ENCODE measurements around the gene PSMG4. TPM values are rescaled to one million over a fixed set of nuclear protein-coding genes. Genes with fewer than 3 reads are reported as not detected.

Gene PSMG4
- total and polyA plus RNA-seq, 9 of the 15 experiments (the other 6 are each of a cell fraction or from before 2014, with no cell fraction given), result 12.9 to 185 (median 52.0) TPM

DNA sequence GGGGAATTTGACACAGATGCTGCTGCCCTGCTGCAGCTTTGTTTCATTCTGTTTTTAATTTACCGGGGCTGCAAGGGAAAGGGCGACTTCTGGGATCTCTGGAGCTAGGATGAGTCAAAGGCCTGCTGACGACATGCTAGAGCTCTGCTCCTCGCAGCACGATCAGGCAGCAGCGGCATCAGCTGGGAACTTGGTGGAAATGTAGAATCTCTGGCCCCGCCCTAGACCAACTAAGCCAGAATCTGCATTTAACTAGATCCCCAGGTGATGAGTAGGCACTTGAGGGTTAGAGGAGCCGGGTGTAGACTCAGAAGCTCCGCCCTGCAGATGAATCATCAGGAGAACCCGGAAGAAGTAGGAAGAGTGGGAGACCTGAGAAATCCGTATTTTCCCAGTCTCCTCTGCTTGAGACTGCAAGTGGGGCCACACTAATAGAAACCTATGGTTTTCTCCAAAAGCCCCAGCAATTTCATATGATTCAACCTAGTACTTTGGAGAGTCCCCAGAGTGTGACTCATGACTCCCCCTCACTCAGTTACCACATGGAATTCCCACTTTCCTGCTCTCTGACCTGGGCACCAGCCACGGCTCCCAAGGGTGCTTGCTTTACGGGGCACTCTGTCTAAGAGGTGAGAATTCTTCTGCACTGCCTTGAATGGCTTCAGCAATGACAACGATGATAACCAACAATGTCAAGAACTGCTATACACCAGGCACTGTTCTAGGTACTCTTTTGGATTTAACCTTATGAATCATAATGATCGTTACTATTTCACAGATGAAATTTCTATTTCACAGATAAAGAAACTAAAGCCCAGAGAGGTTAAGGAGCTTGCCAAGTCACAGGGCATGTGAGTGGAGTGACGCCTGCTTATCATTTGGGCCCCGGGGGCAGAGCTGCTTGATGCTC lies 49.4 kb upstream of the PSMG4 start (continued):
- peak; percentile 86 to 91 for TF ChIP-seq RAD21 (CRISPR knock-in tag; conservative IDR thresholded peaks at IDR 0.05 in 1 of 2, IDR thresholded peaks at IDR 0.05 in 1 of 2)
- TF ChIP-seq FOXM1 (IDR thresholded peaks at IDR 0.05; ENCODE audit: low read depth), result no peak
- TF ChIP-seq FOXM1 (CRISPR knock-in tag; IDR thresholded peaks at IDR 0.05; ENCODE audit: low read depth), result no peak
- no peak for TF ChIP-seq ZNF175 (CRISPR knock-in tag; IDR thresholded peaks at IDR 0.05; ENCODE audit: low read depth)
- peak; percentile 6 to 49; a peak in 1 of 4 replicates for TF ChIP-seq HDAC1 (IDR thresholded peaks at IDR 0.05)
- no peak for TF ChIP-seq ZC3H4 (CRISPR knock-in tag; IDR thresholded peaks at IDR 0.05; ENCODE audit: borderline replicate concordance)
- TF ChIP-seq SMARCE1 (IDR thresholded peaks at IDR 0.05), result peak; percentile 86
- TF ChIP-seq, protein P1, sequence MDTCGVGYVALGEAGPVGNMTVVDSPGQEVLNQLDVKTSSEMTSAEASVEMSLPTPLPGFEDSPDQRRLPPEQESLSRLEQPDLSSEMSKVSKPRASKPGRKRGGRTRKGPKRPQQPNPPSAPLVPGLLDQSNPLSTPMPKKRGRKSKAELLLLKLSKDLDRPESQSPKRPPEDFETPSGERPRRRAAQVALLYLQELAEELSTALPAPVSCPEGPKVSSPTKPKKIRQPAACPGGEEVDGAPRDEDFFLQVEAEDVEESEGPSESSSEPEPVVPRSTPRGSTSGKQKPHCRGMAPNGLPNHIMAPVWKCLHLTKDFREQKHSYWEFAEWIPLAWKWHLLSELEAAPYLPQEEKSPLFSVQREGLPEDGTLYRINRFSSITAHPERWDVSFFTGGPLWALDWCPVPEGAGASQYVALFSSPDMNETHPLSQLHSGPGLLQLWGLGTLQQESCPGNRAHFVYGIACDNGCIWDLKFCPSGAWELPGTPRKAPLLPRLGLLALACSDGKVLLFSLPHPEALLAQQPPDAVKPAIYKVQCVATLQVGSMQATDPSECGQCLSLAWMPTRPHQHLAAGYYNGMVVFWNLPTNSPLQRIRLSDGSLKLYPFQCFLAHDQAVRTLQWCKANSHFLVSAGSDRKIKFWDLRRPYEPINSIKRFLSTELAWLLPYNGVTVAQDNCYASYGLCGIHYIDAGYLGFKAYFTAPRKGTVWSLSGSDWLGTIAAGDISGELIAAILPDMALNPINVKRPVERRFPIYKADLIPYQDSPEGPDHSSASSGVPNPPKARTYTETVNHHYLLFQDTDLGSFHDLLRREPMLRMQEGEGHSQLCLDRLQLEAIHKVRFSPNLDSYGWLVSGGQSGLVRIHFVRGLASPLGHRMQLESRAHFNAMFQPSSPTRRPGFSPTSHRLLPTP (IDR thresholded peaks at IDR 0.05; ENCODE audit: borderline replicate concordance, extremely low read depth, insufficient read length), result no peak
- no peak for TF ChIP-seq PTBP1 (IDR thresholded peaks at IDR 0.05; ENCODE audit: low read depth, low read length)
- no peak for TF ChIP-seq RBM39 (optimal IDR thresholded peaks at IDR 0.05; ENCODE audit: low read depth, low read length)
- TF ChIP-seq, protein P2, sequence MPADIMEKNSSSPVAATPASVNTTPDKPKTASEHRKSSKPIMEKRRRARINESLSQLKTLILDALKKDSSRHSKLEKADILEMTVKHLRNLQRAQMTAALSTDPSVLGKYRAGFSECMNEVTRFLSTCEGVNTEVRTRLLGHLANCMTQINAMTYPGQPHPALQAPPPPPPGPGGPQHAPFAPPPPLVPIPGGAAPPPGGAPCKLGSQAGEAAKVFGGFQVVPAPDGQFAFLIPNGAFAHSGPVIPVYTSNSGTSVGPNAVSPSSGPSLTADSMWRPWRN (IDR thresholded peaks at IDR 0.05; ENCODE audit: low read depth), result peak; percentile 8; the same call in 1 of the 2 replicates
- no peak for TF ChIP-seq KDM5B (IDR thresholded peaks at IDR 0.05; ENCODE audit: insufficient replicate concordance, low read depth, low read length)
- peak; percentile 95 for TF ChIP-seq JUN (IDR thresholded peaks at IDR 0.05; ENCODE audit: borderline replicate concordance, low read depth, low read length)
- no peak for TF ChIP-seq JUN (CRISPR knock-in tag; IDR thresholded peaks at IDR 0.05; ENCODE audit: borderline replicate concordance)
- TF ChIP-seq TAF9B (IDR thresholded peaks at IDR 0.05; ENCODE audit: partially characterized antibody), result peak; percentile 76
- no peak for TF ChIP-seq PHTF2 (CRISPR knock-in tag; IDR thresholded peaks at IDR 0.05)
- peak; percentile 58 for TF ChIP-seq FOS (IDR thresholded peaks at IDR 0.05; ENCODE audit: extremely low read depth, insufficient read length)
- no peak for TF ChIP-seq RBM34 (IDR thresholded peaks at IDR 0.05; ENCODE audit: borderline replicate concordance, insufficient read depth, low read length)
- TF ChIP-seq RBM25 (IDR thresholded peaks at IDR 0.05; ENCODE audit: low read depth, low read length, severe bottlenecking), result no peak
- peak; percentile 90 for TF ChIP-seq ZNF316 (IDR thresholded peaks at IDR 0.05)
- TF ChIP-seq, protein P3, sequence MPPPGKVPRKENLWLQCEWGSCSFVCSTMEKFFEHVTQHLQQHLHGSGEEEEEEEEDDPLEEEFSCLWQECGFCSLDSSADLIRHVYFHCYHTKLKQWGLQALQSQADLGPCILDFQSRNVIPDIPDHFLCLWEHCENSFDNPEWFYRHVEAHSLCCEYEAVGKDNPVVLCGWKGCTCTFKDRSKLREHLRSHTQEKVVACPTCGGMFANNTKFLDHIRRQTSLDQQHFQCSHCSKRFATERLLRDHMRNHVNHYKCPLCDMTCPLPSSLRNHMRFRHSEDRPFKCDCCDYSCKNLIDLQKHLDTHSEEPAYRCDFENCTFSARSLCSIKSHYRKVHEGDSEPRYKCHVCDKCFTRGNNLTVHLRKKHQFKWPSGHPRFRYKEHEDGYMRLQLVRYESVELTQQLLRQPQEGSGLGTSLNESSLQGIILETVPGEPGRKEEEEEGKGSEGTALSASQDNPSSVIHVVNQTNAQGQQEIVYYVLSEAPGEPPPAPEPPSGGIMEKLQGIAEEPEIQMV (tag; conservative IDR thresholded peaks at IDR 0.05; ENCODE audit: low read depth), result peak; percentile 63; the same call in 1 of the 2 replicates
- TF ChIP-seq TAL1 (IDR thresholded peaks at IDR 0.05), result peak; percentile 4; the same call in 1 of the 2 replicates
- TF ChIP-seq OTX1 (CRISPR knock-in tag; IDR thresholded peaks at IDR 0.05), result no peak
- TF ChIP-seq ARID2 (IDR thresholded peaks at IDR 0.05), result 0 out of 2 replicates have a peak, but pooled peaks have one; percentile 39
